Vagina (tissue), 2 donors: ENCODE data around the gene PRSS22. TPM values are rescaled to one million over a fixed set of nuclear protein-coding genes. Genes with fewer than 3 reads are reported as not detected.

Experiments
- DNase-seq, 2 donors: peaks; one replicate each; pipeline ENCODE4 v3.0.0-alpha.2; 2017; ENCODE audit errors: extremely low spot score in 2 of 2
- H3K27ac ChIP-seq: fragments of 200-600 bp; sonication (generic); one replicate; pipeline ENCODE4 v1.5.1; 2019
- H3K27me3 ChIP-seq: fragments of 200-600 bp; sonication (generic); one replicate; pipeline ENCODE4 v1.5.1; 2019
- H3K36me3 ChIP-seq, 2 donors: fragments of 200-600 bp; sonication (generic); one replicate each; pipeline ENCODE4 v1.5.1; 2017 to 2019
- H3K4me1 ChIP-seq: fragments of 200-600 bp; sonication (generic); one replicate; pipeline ENCODE4 v1.5.1; 2019
- H3K4me3 ChIP-seq, 2 donors: fragments of 200-600 bp; sonication (generic); 1 replicate in 1 of 2; 2 replicates in 1 of 2; pipeline ENCODE4 v1.5.1; 2016 to 2019
- H3K9me3 ChIP-seq: fragments of 200-600 bp; sonication (generic); one replicate; pipeline ENCODE4 v1.5.1; 2019
- CTCF ChIP-seq, 3 experiments: fragments of 450-650 bp in 2 of 3; fragments of 200-600 bp in 1 of 3; sonication (generic) in 1 of 3; IDR thresholded peaks; one replicate each; pipeline ENCODE4 v1.5.1; 2017 to 2019; ENCODE audit warnings: antibody characterized with exemption in 3 of 3, mild to moderate bottlenecking in 2 of 3, moderate library complexity in 2 of 3
- POLR2A ChIP-seq, 2 donors: fragments of 450-650 bp; IDR thresholded peaks; one replicate each; pipeline ENCODE4 v1.6.1; 2017; ENCODE audit warnings: antibody characterized with exemption in 2 of 2, mild to moderate bottlenecking in 2 of 2, moderate library complexity in 2 of 2
- POLR2AphosphoS5 ChIP-seq, 2 donors: sonication (generic); formaldehyde crosslinking; IDR thresholded peaks; one replicate each; pipeline ENCODE4 v1.9.0; 2017; ENCODE audit warnings: antibody characterized with exemption in 2 of 2, mild to moderate bottlenecking in 2 of 2, low read depth in 1 of 2; ENCODE audit not compliant: insufficient read depth in 1 of 2
- intact Hi-C: fragments of 100-400 bp; cut with DNase I; formaldehyde crosslinking; loops from one replicate; pipeline ENCODE4 v1.15.1; 2023
- total RNA-seq: library from RNA; depleted of rRNA; stranded (reverse); fragments of >200 nt; gene quantifications from one replicate; pipeline ENCODE4 v1.2.3, GENCODE V29; 2016

Gene PRSS22
- total RNA-seq, 1 donor from 2014 or later: 38.8 TPM

- intact Hi-C loops: no loop called here
- H3K27me3 ChIP-seq: no peaks in the 10 kb centered on the region
- H3K36me3 ChIP-seq: no peaks in the 10 kb centered on the region
- no peak for DNase-seq
- no peaks in the 10 kb centered on the region for H3K9me3 ChIP-seq
- no peaks in the 10 kb centered on the region for H3K4me1 ChIP-seq
- no peak overlapping the region for H3K27ac ChIP-seq
- no peak overlapping the region for H3K4me3 ChIP-seq
- TF ChIP-seq POLR2A (IDR thresholded peaks at IDR 0.05) (no peak), CTCF (IDR thresholded peaks at IDR 0.05) (no peak), POLR2AphosphoS5 (IDR thresholded peaks at IDR 0.05; ENCODE audit: insufficient read depth in 1 of 2, low read depth in 1 of 2) (no peak)
Observed at GRCh38 chr16:2811703-2812471, 46.1 kb downstream of the PRSS22 start.

- DNase-seq: no peak
- Histone ChIP-seq H3K27ac (no peak overlapping the region), H3K4me3 (no peak overlapping the region), H3K4me1 (no peaks in the 10 kb centered on the region), H3K27me3 (no peaks in the 10 kb centered on the region), H3K36me3 (no peaks in the 10 kb centered on the region), H3K9me3 (no peaks in the 10 kb centered on the region)
- intact Hi-C loops: no loop called here
- TF ChIP-seq POLR2AphosphoS5 (IDR thresholded peaks at IDR 0.05; ENCODE audit: insufficient read depth in 1 of 2, low read depth in 1 of 2): no peak
- TF ChIP-seq POLR2A (IDR thresholded peaks at IDR 0.05): no peak
- no peak for TF ChIP-seq CTCF (IDR thresholded peaks at IDR 0.05)
Observed at GRCh38 chr16:2810651-2811050, 47.3 kb downstream of the PRSS22 start.

- TF ChIP-seq POLR2AphosphoS5 (IDR thresholded peaks at IDR 0.05; ENCODE audit: insufficient read depth in 1 of 2, low read depth in 1 of 2) (no peak), CTCF (IDR thresholded peaks at IDR 0.05) (no peak), POLR2A (IDR thresholded peaks at IDR 0.05) (no peak)
- DNase-seq: no peak
- Histone ChIP-seq H3K4me1 (no peaks in the 10 kb centered on the region), H3K27ac (no peak overlapping the region), H3K4me3 (no peak overlapping the region), H3K27me3 (no peaks in the 10 kb centered on the region), H3K9me3 (peaks cover 4% of the 10 kb centered on the region), H3K36me3 (no peaks in the 10 kb centered on the region)
- intact Hi-C loops: no loop called here
Observed at GRCh38 chr16:2809149-2809760, 48.7 kb downstream of the PRSS22 start.

GRCh38 chr16:2808181-2808580, 49.8 kb downstream of the PRSS22 start:
- no peaks in the 10 kb centered on the region for H3K4me1 ChIP-seq
- H3K27ac ChIP-seq: no peak overlapping the region
- no peaks in the 10 kb centered on the region for H3K36me3 ChIP-seq
- peaks cover 4% of the 10 kb centered on the region for H3K9me3 ChIP-seq
- no peaks in the 10 kb centered on the region for H3K27me3 ChIP-seq
- intact Hi-C loops: no loop called here
- TF ChIP-seq POLR2AphosphoS5 (IDR thresholded peaks at IDR 0.05; ENCODE audit: insufficient read depth in 1 of 2, low read depth in 1 of 2): no peak
- no peak for TF ChIP-seq CTCF (IDR thresholded peaks at IDR 0.05)
- no peak for TF ChIP-seq POLR2A (IDR thresholded peaks at IDR 0.05)
- DNase-seq: no peak
- no peak overlapping the region for H3K4me3 ChIP-seq

GRCh38 chr16:2806286-2806685, 51.7 kb downstream of the PRSS22 start:
- Histone ChIP-seq H3K4me3 (no peak overlapping the region), H3K4me1 (no peaks in the 10 kb centered on the region), H3K9me3 (peaks cover 4% of the 10 kb centered on the region), H3K27ac (no peak overlapping the region), H3K36me3 (no peaks in the 10 kb centered on the region), H3K27me3 (no peaks in the 10 kb centered on the region)
- DNase-seq: no peak
- TF ChIP-seq POLR2A (IDR thresholded peaks at IDR 0.05): no peak
- no peak for TF ChIP-seq CTCF (IDR thresholded peaks at IDR 0.05)
- TF ChIP-seq POLR2AphosphoS5 (IDR thresholded peaks at IDR 0.05; ENCODE audit: insufficient read depth in 1 of 2, low read depth in 1 of 2): no peak
- intact Hi-C loops: no loop called here
